ENCODE results near the gene CAPS. TPM values are rescaled to one million over a fixed set of nuclear protein-coding genes. Genes with fewer than 3 reads are reported as not detected.

Gene CAPS
- total RNA-seq, 3 donors from 2014 or later = 1.6 to 3.7 (median 2.7) TPM

GRCh38 chr19:5947435-5947834 is 33.4 kb downstream of the CAPS start:
- Mint-ChIP-seq H3K27me3 (ENCODE audit: low read depth) (no peaks in the 10 kb centered on the region), H3K9me3 (no peaks in the 10 kb centered on the region), H3K4me1 (ENCODE audit: low read depth) (peaks cover 77% of the 10 kb centered on the region), H3K4me3 (no peak overlapping the region), H3K36me3 (ENCODE audit: insufficient read depth) (peaks cover 19% of the 10 kb centered on the region)
- ATAC-seq (no peak), DNase-seq (no peak)

GRCh38 chr19:5948752-5949564 is 34.9 kb downstream of the CAPS start:
- Mint-ChIP-seq H3K36me3 (ENCODE audit: insufficient read depth) (peaks cover 19% of the 10 kb centered on the region), H3K27me3 (ENCODE audit: low read depth) (no peaks in the 10 kb centered on the region), H3K4me3 (peak overlapping the region; percentile 57), H3K4me1 (ENCODE audit: low read depth) (peaks cover 87% of the 10 kb centered on the region), H3K9me3 (no peaks in the 10 kb centered on the region)
- DNase-seq = no peak
- peak; percentile 44 to 52 for ATAC-seq

- H3K36me3 Mint-ChIP-seq (ENCODE audit: insufficient read depth) = peaks cover 19% of the 10 kb centered on the region
- DNase-seq (peak; percentile 24), ATAC-seq (peak; percentile 44 to 55)
- peak overlapping the region; percentile 50 for H3K4me3 Mint-ChIP-seq
- H3K27me3 Mint-ChIP-seq (ENCODE audit: low read depth) = no peaks in the 10 kb centered on the region
- H3K9me3 Mint-ChIP-seq = no peaks in the 10 kb centered on the region
- peaks cover 90% of the 10 kb centered on the region for H3K4me1 Mint-ChIP-seq (ENCODE audit: low read depth)
These were observed 35.8 kb downstream of the CAPS start for GRCh38 chr19:5949792-5950305.

- Mint-ChIP-seq H3K4me1 (ENCODE audit: low read depth) (peaks cover 94% of the 10 kb centered on the region), H3K9me3 (no peaks in the 10 kb centered on the region), H3K4me3 (peak overlapping the region; percentile 33), H3K36me3 (ENCODE audit: insufficient read depth) (peaks cover 15% of the 10 kb centered on the region), H3K27me3 (ENCODE audit: low read depth) (no peaks in the 10 kb centered on the region)
- ATAC-seq (no peak), DNase-seq (no peak)
These were observed 36.7 kb downstream of the CAPS start for GRCh38 chr19:5950741-5951140.

GRCh38 chr19:5951338-5951861 is 37.3 kb downstream of the CAPS start:
- no peak overlapping the region for H3K4me3 Mint-ChIP-seq
- no peak for DNase-seq
- no peak for ATAC-seq
- H3K4me1 Mint-ChIP-seq (ENCODE audit: low read depth) = peaks cover 92% of the 10 kb centered on the region
- no peaks in the 10 kb centered on the region for H3K27me3 Mint-ChIP-seq (ENCODE audit: low read depth)
- H3K36me3 Mint-ChIP-seq (ENCODE audit: insufficient read depth) = peaks cover 14% of the 10 kb centered on the region
- H3K9me3 Mint-ChIP-seq = no peaks in the 10 kb centered on the region

GRCh38 chr19:5952193-5953029 is 38.4 kb downstream of the CAPS start:
- no peak for ATAC-seq
- no peaks in the 10 kb centered on the region for H3K9me3 Mint-ChIP-seq
- peak overlapping the region; percentile 46 for H3K4me3 Mint-ChIP-seq
- H3K27me3 Mint-ChIP-seq (ENCODE audit: low read depth) = no peaks in the 10 kb centered on the region
- H3K36me3 Mint-ChIP-seq (ENCODE audit: insufficient read depth) = peaks cover 17% of the 10 kb centered on the region
- DNase-seq = no peak
- peaks cover 92% of the 10 kb centered on the region for H3K4me1 Mint-ChIP-seq (ENCODE audit: low read depth)

- Mint-ChIP-seq H3K27me3 (ENCODE audit: low read depth) (no peaks in the 10 kb centered on the region), H3K4me3 (peak overlapping the region; percentile 46), H3K9me3 (no peaks in the 10 kb centered on the region), H3K36me3 (ENCODE audit: insufficient read depth) (peaks cover 19% of the 10 kb centered on the region), H3K4me1 (ENCODE audit: low read depth) (peaks cover 92% of the 10 kb centered on the region)
- DNase-seq (no peak), ATAC-seq (no peak)
These were observed 39.1 kb downstream of the CAPS start for GRCh38 chr19:5953030-5953589.

GRCh38 chr19:5953680-5954213 is 39.7 kb downstream of the CAPS start:
- peaks cover 92% of the 10 kb centered on the region for H3K4me1 Mint-ChIP-seq (ENCODE audit: low read depth)
- H3K36me3 Mint-ChIP-seq (ENCODE audit: insufficient read depth) = peaks cover 19% of the 10 kb centered on the region
- no peaks in the 10 kb centered on the region for H3K9me3 Mint-ChIP-seq
- no peaks in the 10 kb centered on the region for H3K27me3 Mint-ChIP-seq (ENCODE audit: low read depth)
- peak; percentile 21 for DNase-seq
- ATAC-seq = peak; percentile 35 to 39
- peak overlapping the region; percentile 46 for H3K4me3 Mint-ChIP-seq

- H3K27me3 Mint-ChIP-seq (ENCODE audit: low read depth) = no peaks in the 10 kb centered on the region
- H3K4me1 Mint-ChIP-seq (ENCODE audit: low read depth) = peaks cover 92% of the 10 kb centered on the region
- H3K36me3 Mint-ChIP-seq (ENCODE audit: insufficient read depth) = peaks cover 16% of the 10 kb centered on the region
- DNase-seq = no peak
- H3K9me3 Mint-ChIP-seq = no peaks in the 10 kb centered on the region
- ATAC-seq = no peak
- H3K4me3 Mint-ChIP-seq = peak overlapping the region; percentile 46
These were observed 40.2 kb downstream of the CAPS start for GRCh38 chr19:5954293-5954692.

GRCh38 chr19:5955636-5955935 is 41.5 kb downstream of the CAPS start:
- DNase-seq = no peak

GRCh38 chr19:5956323-5956722 is 42.3 kb downstream of the CAPS start:
- no peak for ATAC-seq
- Mint-ChIP-seq H3K36me3 (ENCODE audit: insufficient read depth) (peaks cover 6% of the 10 kb centered on the region), H3K4me1 (ENCODE audit: low read depth) (peaks cover 91% of the 10 kb centered on the region), H3K27me3 (ENCODE audit: low read depth) (no peaks in the 10 kb centered on the region), H3K9me3 (no peaks in the 10 kb centered on the region), H3K4me3 (no peak overlapping the region)
- no peak for DNase-seq

More at GRCh38 chr19:5955636-5955935, 41.5 kb downstream of the CAPS start:
- no peak overlapping the region for H3K4me3 Mint-ChIP-seq
- H3K27me3 Mint-ChIP-seq (ENCODE audit: low read depth) = no peaks in the 10 kb centered on the region
- H3K36me3 Mint-ChIP-seq (ENCODE audit: insufficient read depth) = peaks cover 8% of the 10 kb centered on the region
- peaks cover 91% of the 10 kb centered on the region for H3K4me1 Mint-ChIP-seq (ENCODE audit: low read depth)
- ATAC-seq = no peak
- H3K9me3 Mint-ChIP-seq = no peaks in the 10 kb centered on the region

GRCh38 chr19:5956728-5957127 is 42.7 kb downstream of the CAPS start:
- Mint-ChIP-seq H3K9me3 (no peaks in the 10 kb centered on the region), H3K36me3 (ENCODE audit: insufficient read depth) (peaks cover 6% of the 10 kb centered on the region), H3K27me3 (ENCODE audit: low read depth) (no peaks in the 10 kb centered on the region), H3K4me1 (ENCODE audit: low read depth) (peaks cover 91% of the 10 kb centered on the region), H3K4me3 (no peak overlapping the region)
- DNase-seq (no peak), ATAC-seq (no peak)

- Mint-ChIP-seq H3K4me1 (ENCODE audit: low read depth) (peaks cover 91% of the 10 kb centered on the region), H3K36me3 (ENCODE audit: insufficient read depth) (peaks cover 6% of the 10 kb centered on the region), H3K4me3 (no peak overlapping the region), H3K27me3 (ENCODE audit: low read depth) (no peaks in the 10 kb centered on the region), H3K9me3 (no peaks in the 10 kb centered on the region)
- no peak for DNase-seq
- no peak for ATAC-seq
These were observed 43.1 kb downstream of the CAPS start for GRCh38 chr19:5957170-5957569.
